NCI-H69 (cell line): Measurements from ENCODE around the gene TFEB.

Experiments used
- DNase-seq: peaks from one replicate; lab custom pipeline; 2025; lab: John Stamatoyannopoulos, UW

The TFEB gene

DNA sequence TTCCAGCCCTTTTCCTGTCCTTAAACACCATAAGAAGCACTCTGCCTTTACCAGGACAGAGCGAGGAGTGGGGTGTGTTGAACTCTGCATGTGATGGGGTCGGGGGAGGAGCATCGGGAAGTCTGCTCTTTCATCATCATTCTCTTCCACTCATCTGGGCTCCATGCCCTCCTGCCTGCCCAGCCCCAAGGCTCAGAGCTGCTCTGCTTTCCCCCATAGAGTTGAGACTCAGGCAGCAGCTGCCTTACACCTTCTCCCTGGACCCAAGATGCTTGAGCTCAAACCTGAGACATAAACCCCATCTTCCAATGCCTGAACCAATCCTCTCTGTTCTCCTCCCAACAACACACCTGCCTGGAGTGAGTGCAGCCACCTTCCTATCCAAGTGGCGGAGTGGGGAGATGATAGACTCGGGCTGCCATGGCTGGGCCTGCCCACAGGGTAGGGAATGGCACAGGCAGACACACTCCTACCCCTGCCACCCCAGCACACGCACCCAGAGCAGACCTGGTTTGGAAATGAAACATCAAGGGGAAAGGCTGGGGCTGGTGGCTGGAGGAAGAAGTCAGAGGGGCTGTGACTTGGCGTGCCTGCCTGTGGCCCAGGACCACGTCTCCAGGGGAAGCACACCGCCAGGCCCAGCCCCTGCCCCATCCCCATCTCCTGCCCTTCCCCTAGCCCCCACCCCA is 28.4 kb downstream of the TFEB start:
- DNase-seq, result peak; percentile 46

DNA sequence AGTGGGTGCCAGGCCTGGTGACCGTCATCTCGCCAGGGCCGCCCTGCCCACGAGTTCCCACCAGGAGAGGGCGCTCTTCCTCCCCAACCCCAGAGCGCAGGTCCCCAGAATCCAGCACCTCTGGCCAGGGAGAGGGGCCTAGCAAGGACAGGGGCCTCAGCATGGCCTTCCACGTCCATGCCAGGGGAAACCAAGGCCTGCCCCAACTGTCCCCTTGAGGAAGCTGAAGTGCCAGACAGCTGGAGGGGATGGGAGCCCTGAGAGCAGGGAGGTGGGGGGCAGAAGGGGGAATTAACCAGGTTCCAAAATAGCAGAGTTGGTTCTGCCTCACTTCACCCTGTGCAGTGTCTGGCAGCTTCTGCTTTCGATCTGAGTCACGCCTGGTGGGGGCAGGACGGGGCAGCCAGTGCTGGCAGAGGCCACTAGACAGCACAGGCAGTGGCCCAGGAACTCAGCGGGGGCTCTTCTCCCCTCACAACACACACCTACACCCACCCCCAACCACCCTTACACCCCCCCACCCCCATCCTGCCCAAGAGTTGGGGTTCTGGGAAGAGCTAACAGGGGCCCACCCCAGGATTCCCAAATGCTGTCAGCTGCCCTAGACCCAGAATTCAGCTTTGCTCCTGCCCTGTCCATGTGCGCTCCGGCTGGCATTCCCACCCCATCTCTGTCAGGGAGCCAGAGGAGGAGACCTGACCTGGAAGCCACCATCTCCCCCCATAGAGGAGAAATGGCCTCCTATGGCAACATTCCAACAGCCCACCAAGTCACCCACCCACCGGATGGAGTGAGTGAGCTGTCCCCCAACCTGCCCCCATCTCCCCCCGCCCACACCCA is 29.2 kb downstream of the TFEB start:
- peak; percentile 87 for DNase-seq

DNA sequence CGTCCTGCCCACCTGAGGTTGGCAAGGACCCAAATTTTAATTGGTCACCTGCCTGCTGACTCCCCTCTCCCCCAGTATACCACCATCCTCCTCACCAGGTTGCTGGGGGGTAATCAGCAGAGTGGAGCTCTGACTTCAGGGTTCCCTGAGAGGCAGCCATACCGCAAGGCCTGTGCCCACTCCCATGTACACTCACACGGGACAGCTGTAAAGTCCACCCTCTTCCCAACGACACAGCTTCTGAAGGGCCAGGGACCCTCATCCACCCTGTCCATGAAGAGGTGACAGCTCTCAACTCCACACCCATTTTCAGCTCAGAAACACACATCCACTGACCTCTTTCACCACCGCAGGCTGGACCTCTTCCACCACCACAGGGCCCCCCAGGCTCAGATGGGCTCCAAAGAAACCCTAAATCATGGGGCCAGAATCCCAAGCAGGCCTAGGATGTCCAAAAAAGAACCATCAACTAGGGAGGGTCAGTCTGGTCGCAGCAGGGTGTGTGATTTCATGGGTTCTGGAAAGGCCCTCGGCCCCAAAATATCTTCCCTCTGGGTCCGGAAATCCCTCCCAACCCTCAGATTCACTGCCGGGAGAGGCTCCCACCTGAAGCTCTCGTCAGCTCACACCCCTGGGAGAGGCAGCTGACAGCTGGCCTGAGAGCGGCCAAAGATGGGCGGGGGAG is 30.0 kb downstream of the TFEB start:
- peak; percentile 75 for DNase-seq

GRCh38 chr6:41704656-41705310 is 30.6 kb downstream of the TFEB start:
- peak; percentile 60 for DNase-seq

DNA sequence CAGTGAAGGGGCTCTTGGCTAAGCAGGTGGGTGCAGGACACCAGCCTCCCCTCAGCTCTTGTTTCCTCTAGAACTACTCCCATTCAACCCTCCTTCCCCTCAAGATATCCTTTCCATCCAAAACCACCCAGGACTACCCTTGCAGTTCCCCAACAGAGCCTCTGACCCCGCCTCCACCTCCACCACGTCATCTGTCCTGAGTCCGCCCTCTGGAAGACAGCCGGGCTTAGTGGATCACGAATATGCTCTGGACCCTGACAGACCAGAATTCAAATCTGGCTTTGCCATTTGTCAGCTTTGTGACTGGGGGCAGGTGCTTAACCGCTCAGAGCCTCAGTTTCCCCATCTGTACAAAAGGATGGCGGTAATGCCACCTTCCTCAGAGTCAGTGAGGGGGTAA is 31.4 kb downstream of the TFEB start:
- DNase-seq, result no peak

DNA sequence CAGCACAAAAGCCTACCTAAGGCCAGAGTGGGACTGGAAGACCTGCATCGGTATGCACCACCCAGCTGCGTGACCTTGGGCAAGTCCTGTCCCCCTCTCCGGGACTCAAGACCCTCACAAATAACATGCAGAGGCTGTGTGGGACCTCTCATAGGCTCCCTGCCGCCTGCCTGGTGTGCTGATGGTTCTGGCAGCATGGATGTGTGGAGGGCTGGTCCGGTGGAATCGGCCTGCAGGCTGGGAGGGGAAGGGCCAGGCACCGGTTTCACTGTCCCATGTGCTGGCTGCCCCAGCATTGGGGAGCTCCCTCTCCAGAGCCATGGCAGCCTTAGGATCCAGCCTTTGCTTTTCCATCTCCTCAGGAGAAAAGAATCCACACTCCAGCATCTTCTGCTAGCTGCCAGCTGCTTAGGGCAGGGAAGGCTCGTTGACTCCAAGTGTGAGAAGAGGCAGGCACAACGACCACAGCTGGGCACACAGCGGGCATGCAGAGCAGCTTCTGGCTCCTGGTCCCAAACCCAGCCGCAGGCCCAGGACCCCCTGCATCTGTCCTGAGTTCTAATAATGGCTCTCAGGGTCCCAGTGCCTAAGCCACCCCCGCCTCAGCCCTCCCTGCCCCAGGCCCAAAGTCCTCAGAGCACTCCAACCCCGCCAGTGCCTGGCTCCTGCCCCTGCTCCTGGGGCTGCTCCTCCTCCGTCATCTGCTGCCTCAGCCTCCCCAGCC is 32.5 kb downstream of the TFEB start:
- no peak for DNase-seq

GRCh38 chr6:41702089-41702745 is 33.2 kb downstream of the TFEB start:
- DNase-seq, result no peak

- peak; percentile 34 for DNase-seq
Observed at GRCh38 chr6:41700463-41701347, 34.7 kb downstream of the TFEB start.

- no peak for DNase-seq
Observed at GRCh38 chr6:41699063-41699462, 36.3 kb downstream of the TFEB start.

- DNase-seq, result no peak
Observed at GRCh38 chr6:41697861-41698781, 37.3 kb downstream of the TFEB start.

GRCh38 chr6:41696788-41697187 is 38.6 kb downstream of the TFEB start:
- DNase-seq, result peak; percentile 62

DNA sequence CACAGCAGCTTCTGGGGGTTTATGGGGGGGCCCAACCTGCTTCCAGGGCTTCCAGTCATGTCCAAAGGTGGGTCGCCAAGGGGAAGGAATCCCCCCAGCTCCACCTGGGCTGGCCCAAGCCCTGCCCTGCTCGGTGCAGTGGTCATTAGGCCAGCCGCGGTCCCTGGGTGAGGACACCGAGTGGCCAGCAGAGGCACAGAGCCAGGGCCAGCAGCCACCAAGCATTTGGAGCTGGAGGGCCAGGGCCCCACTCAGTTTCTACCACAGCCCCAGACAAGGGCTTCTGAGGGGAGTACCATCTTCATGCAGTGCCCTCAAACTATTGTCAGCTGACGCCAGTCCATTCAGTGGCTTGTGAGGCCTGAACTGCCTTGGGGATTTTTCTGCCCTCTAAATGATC is 39.6 kb downstream of the TFEB start:
- no peak for DNase-seq

GRCh38 chr6:41694815-41695526 is 40.4 kb downstream of the TFEB start:
- no peak for DNase-seq

- DNase-seq, result peak; percentile 24
Observed at GRCh38 chr6:41693281-41694240, 41.8 kb downstream of the TFEB start.

DNA sequence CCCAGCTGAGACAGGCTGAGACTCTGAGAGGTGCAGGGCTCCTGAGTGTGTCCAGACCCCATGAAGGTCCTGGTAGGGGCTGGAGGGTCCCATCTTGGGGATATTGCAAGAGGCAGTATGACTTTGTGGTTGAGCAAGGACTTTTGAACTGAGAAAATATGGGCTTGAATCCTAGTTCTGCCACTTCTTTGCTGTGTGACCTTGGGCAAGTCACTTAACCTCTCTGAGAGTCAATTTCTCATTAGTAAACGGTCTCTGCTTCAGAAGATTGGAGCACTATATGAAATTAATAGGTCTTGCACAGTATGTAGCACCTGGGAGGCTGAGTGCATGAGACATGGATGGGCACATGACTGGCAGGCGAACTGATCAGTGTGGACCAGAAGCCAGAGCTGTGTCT is 42.7 kb downstream of the TFEB start:
- no peak for DNase-seq

DNA sequence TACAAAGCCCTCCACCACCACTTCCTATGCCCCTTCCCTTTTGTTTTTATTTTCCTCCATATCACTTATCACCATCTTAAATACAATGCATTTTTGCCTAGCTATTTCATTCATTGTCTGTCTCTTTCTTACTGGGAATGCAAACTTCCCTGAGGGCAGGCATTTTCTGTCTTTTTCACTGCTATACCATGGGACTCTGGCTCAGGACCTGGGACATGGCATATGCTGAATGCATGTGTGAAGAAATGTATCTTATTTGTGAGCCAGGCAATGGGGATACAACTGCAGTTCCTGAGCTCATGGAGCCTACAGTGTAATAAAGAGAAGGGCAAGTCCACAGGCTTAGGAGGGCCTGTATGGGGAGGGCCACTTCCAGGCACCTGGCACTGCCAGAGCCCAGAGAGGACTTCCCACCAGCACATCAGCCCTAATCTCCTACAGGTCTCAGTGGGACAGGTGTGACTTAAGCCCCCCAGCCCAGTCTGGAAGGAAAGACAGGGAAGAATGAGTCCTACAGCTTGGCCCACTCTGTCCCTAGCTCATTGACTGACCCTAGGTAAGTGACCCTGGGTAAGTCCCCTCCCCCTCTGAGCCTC is 43.2 kb downstream of the TFEB start:
- no peak for DNase-seq
